HG02642 (cell line): ENCODE data around the gene COX7A1.

Experiments
- ATAC-seq: cut with Tn5 transposase; IDR thresholded peaks from one replicate; pipeline ENCODE4 v1.9.1; 2021; ENCODE audit warnings: mild to moderate bottlenecking; ENCODE audit not compliant: unreplicated experiment, poor library complexity

Gene COX7A1

DNA sequence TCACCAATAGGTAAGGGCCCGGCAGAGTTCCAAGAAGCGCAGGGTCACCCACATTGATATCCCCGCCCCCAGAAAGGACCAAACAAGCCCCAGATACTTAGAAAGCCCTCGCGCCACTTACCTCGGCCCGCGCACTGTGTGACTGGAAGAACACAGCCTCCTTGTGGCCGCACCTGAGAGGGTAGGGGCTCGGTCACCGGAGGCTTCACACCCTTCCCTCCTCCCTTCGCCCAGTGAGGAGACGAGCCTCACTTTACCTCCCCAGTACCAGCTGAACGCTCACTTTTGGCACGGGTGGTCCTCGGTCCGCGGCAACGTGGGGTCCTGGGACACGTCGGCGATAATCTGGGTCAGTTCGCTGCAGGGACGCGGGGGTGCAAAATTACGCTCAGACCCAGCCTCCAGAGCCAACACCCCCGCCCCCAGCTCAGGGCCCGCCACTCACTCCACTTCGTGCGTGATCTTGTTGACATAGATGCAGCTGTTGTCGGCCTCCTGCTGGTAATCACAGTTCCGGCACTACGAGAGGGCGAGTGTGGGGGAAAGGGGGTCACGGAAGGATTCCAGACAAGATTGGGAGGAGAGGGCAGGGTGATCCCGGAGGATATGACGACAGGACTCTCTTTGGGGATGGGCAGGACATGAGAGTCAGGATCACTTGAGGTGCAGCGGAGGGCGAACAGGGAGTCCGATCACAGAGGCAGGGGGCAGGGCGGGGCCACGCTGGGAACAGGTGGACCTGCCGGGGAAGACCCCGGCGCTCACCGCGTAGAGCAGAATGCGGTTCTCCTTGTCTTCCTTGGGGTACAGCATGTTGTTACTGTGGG is 38.1 kb downstream of the COX7A1 start:
- ATAC-seq, result peak; percentile 0

DNA sequence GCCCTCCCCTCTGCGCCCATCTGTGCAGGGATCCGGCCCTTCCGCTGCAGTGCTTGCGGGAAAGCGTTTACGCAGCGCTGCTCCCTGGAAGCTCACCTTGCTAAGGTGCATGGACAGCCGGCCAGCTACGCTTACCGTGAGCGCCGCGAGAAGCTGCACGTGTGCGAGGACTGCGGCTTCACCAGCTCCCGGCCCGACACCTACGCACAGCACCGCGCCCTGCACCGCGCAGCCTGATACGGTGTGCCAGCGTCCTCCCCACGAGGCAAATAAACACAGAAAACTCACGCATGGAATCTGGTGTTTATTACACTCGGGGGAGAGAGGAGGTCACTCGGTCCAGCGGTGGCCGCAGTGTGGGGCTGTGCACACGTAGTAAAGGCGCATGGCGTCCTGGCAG is 38.8 kb downstream of the COX7A1 start:
- no peak for ATAC-seq

- no peak for ATAC-seq
These were observed 39.6 kb downstream of the COX7A1 start for GRCh38 chr19:36112678-36113077.

GRCh38 chr19:36111200-36111539 is 41.1 kb downstream of the COX7A1 start:
- ATAC-seq, result no peak

DNA sequence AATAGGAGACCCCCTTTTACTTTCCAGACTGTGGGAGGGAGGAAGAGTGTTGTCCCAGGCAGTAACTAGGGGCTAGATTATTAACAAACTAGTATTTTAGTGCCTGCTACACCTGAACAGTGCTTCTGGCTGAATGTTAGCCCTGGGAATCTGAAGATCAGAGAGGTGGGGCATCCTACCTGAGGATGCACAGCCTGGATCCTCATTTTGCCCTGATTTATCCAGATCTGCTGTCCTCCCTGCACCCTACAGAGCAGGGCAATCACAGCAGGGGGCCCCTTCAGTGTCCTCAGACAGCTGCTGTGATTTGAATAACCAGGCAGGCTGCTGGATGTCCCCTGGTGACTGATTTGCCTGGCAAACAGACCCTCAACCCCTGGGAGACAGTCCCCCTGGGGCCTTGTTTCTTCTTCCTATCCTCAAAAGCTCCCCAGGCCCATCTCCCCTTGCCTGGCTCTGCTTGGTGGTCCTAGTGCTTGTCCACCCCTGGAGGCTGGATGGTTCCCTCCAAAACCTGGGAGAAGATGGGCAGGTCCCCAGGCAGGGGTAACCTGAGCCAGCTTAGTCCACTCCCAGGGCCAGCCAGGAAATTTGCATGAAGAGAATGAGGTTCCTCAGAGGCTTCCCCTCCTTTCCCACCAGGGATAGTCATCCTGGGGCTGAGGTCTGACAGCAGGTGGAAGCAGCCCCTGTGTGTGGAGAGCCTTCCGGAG is 41.6 kb downstream of the COX7A1 start, which contains the start of gene OVOL3:
OVOL3 (plus strand) TSS at position 657 of the 713 bp plus-strand sequence. CDS start 60 bp downstream, outside the sequence.
- ATAC-seq, result no peak

DNA sequence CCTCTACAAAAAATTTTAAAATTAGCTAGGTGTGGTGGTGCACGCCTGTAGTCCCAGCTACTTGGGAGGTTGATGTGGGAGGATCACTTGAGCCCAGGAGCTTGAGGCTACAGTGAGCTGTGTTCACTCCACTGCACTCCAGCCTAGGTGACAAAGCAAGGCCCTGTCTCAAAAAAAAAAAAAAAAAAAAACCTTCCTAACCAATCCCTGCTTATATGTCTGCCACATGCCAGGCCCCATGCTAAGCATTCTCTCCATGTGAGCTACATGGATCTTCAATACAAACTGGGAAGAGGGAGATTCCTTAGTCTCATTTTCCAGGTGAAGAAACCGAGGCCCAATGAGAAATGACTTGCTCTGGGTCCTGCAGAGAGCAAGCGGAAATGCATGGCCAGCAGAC is 43.6 kb downstream of the COX7A1 start:
- ATAC-seq, result no peak

DNA sequence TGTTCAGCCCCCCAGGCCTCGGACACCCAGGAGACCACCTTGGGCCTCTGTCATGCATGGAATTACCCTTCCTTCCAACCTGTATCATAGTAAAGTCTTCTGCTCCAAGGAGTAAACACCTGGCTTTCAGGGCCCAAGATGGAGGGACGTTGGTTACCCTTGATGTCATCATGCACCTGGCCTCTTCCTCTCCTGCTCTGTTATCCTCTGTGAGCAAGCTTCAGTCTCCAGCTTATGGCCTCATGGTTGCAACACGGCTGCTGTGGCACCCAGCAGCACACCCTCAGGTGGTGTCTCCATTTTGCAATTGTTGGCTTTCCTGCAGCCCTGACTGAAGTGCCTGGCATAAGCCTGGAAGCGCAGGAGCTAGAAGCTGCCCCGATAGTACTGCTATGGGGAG is 45.3 kb downstream of the COX7A1 start:
- ATAC-seq, result no peak

DNA sequence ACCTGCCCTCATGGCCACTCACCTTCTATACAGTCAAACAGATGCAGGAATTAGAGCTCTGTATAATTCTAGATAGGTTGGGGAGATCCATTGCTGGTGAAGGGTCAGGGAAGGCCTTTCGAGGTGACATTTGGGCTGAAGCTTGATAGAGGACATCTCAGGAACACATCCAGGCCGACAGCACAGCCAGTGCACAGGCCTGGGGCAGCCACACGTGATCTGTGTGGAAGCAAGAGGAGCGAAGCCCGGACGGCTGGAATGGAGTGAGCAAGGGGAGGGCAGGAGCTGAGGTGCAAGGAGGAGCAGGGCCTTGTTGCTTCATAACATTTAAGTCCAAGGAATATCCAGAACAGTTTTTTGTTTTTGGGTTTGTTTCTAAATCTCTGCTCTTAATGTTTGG is 45.8 kb downstream of the COX7A1 start:
- ATAC-seq, result no peak

GRCh38 chr19:36103842-36104552 is 48.2 kb downstream of the COX7A1 start:
- ATAC-seq, result no peak

DNA sequence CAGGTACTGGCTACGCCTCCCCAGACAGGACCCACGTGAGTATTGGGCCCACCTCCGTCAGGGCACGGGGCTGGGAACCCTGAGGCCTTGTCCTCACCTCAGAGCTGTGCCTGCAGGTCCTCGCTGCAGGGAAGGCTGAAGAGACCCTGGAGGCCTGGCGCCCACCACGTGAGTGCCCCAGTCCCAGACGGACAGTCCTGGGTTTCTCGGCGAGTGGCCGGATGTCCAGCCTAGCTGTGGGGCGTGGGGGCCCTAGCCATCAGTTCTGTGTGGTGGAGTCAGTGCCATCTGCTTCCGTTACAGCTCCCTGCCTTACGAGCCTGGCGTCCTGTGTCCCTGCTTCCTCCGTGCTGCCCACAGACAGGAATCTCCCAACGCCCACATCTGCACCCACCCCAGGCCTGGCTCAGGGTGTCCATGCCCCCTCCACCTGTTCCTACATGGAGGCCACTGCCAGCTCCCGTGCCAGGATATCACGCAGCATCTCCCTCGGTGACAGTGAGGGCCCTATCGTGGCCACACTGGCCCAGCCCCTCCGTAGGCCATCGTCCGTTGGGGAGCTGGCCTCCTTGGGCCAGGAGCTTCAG is 49.1 kb downstream of the COX7A1 start:
- no peak for ATAC-seq

DNA sequence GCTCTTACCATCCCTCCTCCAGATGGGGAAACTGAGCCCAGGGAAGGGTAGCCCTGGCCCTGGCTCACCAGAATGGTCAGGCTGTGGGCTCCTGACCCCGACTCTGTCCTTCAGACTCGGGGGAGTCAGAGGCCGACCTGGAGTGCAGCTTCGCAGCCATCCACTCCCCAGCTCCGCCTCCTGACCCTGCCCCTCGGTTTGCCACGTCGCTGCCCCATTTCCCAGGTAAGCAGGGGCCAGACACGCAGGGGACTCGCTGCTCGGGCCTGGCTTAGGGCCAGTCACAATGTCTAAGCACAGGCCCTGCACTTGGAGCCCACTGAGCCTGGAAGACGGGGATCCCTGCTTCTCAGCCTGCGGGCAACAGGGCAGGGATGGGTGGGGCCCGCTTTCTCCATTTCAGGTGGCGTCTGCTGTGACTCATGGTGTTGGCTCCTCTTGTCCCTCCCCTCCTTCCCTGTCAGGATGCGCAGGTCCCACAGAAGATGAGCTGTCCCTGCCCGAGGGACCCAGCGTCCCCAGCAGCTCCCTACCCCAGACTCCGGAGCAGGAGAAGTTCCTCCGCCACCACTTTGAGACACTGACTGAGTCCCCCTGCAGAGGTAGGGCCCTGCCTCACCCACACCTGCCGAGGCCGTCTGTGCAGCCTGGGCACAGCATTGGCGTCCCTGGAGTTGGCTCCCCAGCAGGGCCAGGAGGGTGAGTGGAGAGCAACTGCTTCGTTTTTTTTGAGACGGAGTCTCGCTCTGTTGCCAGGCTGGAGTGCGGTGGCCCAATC is 50.5 kb downstream of the COX7A1 start:
- no peak for ATAC-seq
